HepG2 (cell line): ENCODE data around the gene ITSN2. TPM values are rescaled to one million over a fixed set of nuclear protein-coding genes. Genes with fewer than 3 reads are reported as not detected.
A peak's percentile ranks its signal among the peaks of the same experiment; 100 is the strongest.

Experiments
- ATAC-seq: fragments of 200-7000 bp; cut with Tn5 transposase; 3 replicates; pipeline ENCODE4 v1.9.1; 2020; ENCODE audit warnings: mild to moderate bottlenecking, moderate library complexity
- BruUV-seq: library from RNA; stranded (reverse); fragments of 400-500 nt; replicated peaks from 2 replicates; lab custom pipeline; 2021; lab: Mats Ljungman, UMichigan
- CTCF ChIA-PET: fragments of 300-600 bp; formaldehyde crosslinking; extraction: SDS; loops from one replicate; lab custom pipeline; 2021; ENCODE audit warnings: low total read pairs, inconsistent platforms, low intra/inter-chr PET ratio; lab: Yijun Ruan, JAX
- POLR2A ChIA-PET: fragments of 350-600 bp; sonication (Branson Sonifier 250); formaldehyde crosslinking; loops from one replicate; lab custom pipeline; 2020; ENCODE audit warnings: antibody characterized with exemption, inconsistent platforms; lab: Yijun Ruan, JAX
- DNase-seq: peaks from one replicate; pipeline ENCODE4 v3.0.0-alpha.2; 2015; ENCODE audit warnings: low spot score
- FAIRE-seq: peaks from 3 replicates; lab custom pipeline; 2011; peaks lifted over from hg19 to GRCh38; lab: Jason Lieb, UNC
- H2AFZ ChIP-seq: one replicate; pipeline ENCODE4 v1.6.1; 2011; ENCODE audit warnings: low read length, inconsistent platforms
- H3K27ac ChIP-seq: fragments of 300-600 bp; 3 replicates; pipeline ENCODE4 v1.8.0; 2011; ENCODE audit warnings: mixed run types, mild to moderate bottlenecking, mixed read lengths, low read length, inconsistent platforms; ENCODE audit not compliant: insufficient read depth; ENCODE audit errors: extremely low read length
- H3K27me3 ChIP-seq, 2 experiments: fragments of 200-600 bp in 1 of 2; 2 replicates in 1 of 2; 3 replicates in 1 of 2; pipeline versions ENCODE4 v1.6.0 to v1.8.0; 2011; ENCODE audit warnings: low read length in 2 of 2, mild to moderate bottlenecking in 2 of 2, moderate library complexity in 2 of 2, inconsistent platforms in 1 of 2; ENCODE audit not compliant: insufficient read depth in 2 of 2, control insufficient read depth in 1 of 2
- H3K36me3 ChIP-seq, 2 experiments: fragments of 200-600 bp in 1 of 2; replicated peaks in 1 of 2; 2 replicates in 1 of 2; 3 replicates in 1 of 2; pipeline versions ENCODE4 v1.5.1 to v1.8.0; 2011; ENCODE audit warnings: low read length in 2 of 2, inconsistent platforms in 1 of 2; ENCODE audit not compliant: insufficient read depth in 2 of 2, control insufficient read depth in 1 of 2
- H3K4me1 ChIP-seq: 2 replicates; pipeline ENCODE4 v1.5.1; 2012; ENCODE audit warnings: low read length, inconsistent platforms; ENCODE audit not compliant: insufficient read depth
- H3K4me2 ChIP-seq: 2 replicates; pipeline ENCODE4 v1.6.0; 2011; ENCODE audit warnings: low read depth, low read length, inconsistent platforms
- H3K4me3 ChIP-seq, 3 experiments: fragments of 200-600 bp in 1 of 3; sonication (generic), shearing (Covaris generic) in 1 of 3; replicated peaks in 1 of 3; 2 replicates each; pipeline ENCODE4 v1.5.1; 2011 to 2016; ENCODE audit warnings: low read length in 3 of 3, inconsistent platforms in 2 of 3, low read depth in 2 of 3, mild to moderate bottlenecking in 2 of 3, control low read depth in 1 of 3, mixed read lengths in 1 of 3; ENCODE audit not compliant: insufficient read depth in 1 of 3
- H3K79me2 ChIP-seq: one replicate; pipeline ENCODE4 v1.6.1; 2011; ENCODE audit warnings: low read length, inconsistent platforms; ENCODE audit not compliant: insufficient read depth
- H3K9ac ChIP-seq: 2 replicates; pipeline ENCODE4 v1.6.0; 2011; ENCODE audit warnings: mild to moderate bottlenecking, low read depth, low read length, inconsistent platforms; ENCODE audit not compliant: insufficient read depth
- H3K9me3 ChIP-seq: 2 replicates; pipeline ENCODE4 v1.5.1; 2012; ENCODE audit warnings: mild to moderate bottlenecking, low read length
- H4K20me1 ChIP-seq: 2 replicates; pipeline ENCODE4 v1.6.0; 2011; ENCODE audit warnings: inconsistent platforms, mild to moderate bottlenecking, low read length, moderate library complexity; ENCODE audit not compliant: insufficient read depth
- ARHGAP35 ChIP-seq: sonication (generic); formaldehyde crosslinking; IDR thresholded peaks from 2 replicates; pipeline ENCODE4 v1.9.0; 2022; ENCODE audit warnings: mild to moderate bottlenecking, inconsistent platforms, moderate library complexity, missing genetic modification reagents, borderline replicate concordance
- ELF1 ChIP-seq: sonication (generic); formaldehyde crosslinking; IDR thresholded peaks from 2 replicates; pipeline ENCODE4 v1.4.0; 2020; ENCODE audit warnings: missing genetic modification reagents
- GMEB1 ChIP-seq: sonication (generic); formaldehyde crosslinking; IDR thresholded peaks from 2 replicates; pipeline ENCODE4 v1.5.1; 2020; ENCODE audit warnings: missing genetic modification reagents, mild to moderate bottlenecking, borderline replicate concordance
- NFE2L1 ChIP-seq: sonication (generic); formaldehyde crosslinking; IDR thresholded peaks from 2 replicates; pipeline ENCODE4 v1.4.0; 2020; ENCODE audit warnings: missing genetic modification reagents, mild to moderate bottlenecking, borderline replicate concordance
- SMARCC2 ChIP-seq: fragments of 450-650 bp; IDR thresholded peaks from 2 replicates; pipeline ENCODE4 v1.6.1; 2017; ENCODE audit warnings: antibody characterized with exemption, mild to moderate bottlenecking
- ZBTB33 ChIP-seq: sonication (generic); formaldehyde crosslinking; IDR thresholded peaks from 2 replicates; pipeline ENCODE4 v1.4.0; 2020; ENCODE audit warnings: missing genetic modification reagents
- ZBTB34 ChIP-seq: sonication (generic); formaldehyde crosslinking; IDR thresholded peaks from 2 replicates; pipeline ENCODE4 v1.8.0; 2022; ENCODE audit warnings: mild to moderate bottlenecking, missing genetic modification reagents
- ZHX1 ChIP-seq: sonication (generic); formaldehyde crosslinking; IDR thresholded peaks from 2 replicates; pipeline ENCODE4 v1.8.1; 2022; ENCODE audit warnings: low read depth, mild to moderate bottlenecking, missing genetic modification reagents
- ZNF205 ChIP-seq: IDR thresholded peaks from 2 replicates; pipeline ENCODE4 v1.6.1; 2018; ENCODE audit warnings: missing biosample characterization, missing genetic modification reagents
- ZNF441 ChIP-seq: sonication (generic); formaldehyde crosslinking; IDR thresholded peaks from 2 replicates; pipeline ENCODE4 v1.7.0; 2021; ENCODE audit warnings: missing genetic modification reagents, borderline replicate concordance
- ZNF782 ChIP-seq: sonication (generic); formaldehyde crosslinking; IDR thresholded peaks from 2 replicates; pipeline ENCODE4 v1.4.0; 2020; ENCODE audit warnings: missing genetic modification reagents, mild to moderate bottlenecking, borderline replicate concordance
- WGBS: methylation state at CpG from one replicate; pipeline ENCODE4 v1.1.6; 2017; ENCODE audit warnings: low lambda C conversion rate; 5-methylcytosine and 5-hydroxymethylcytosine counted together
- in situ Hi-C: cut with HindIII; loops from 2 replicates; pipeline ENCODE4 v1.10.0; 2017; ENCODE audit warnings: low pct_unique_long_range_greater_than_20kb; ENCODE audit not compliant: extremely low pct_ligation_motif_present
- intact Hi-C: fragments of 100-400 bp; cut with micrococcal nuclease; formaldehyde crosslinking; loops from one replicate; pipeline ENCODE4 v1.10.0; 2022; ENCODE audit not compliant: unreplicated experiment
- polyA plus RNA-seq, 8 experiments: library from polyadenylated mRNA; depleted of rRNA in 3 of 8; stranded (reverse) in 7 of 8; unstranded in 1 of 8; fragments of >200 nt; fragmentation: Illumina TruSeq in 4 of 8; extraction: Trizol in 4 of 8; gene quantifications; 2 replicates each; pipeline versions ENCODE4 v1.2.1 to v1.2.3, GENCODE V29; 2011 to 2016; ENCODE audit warnings: low read depth in 4 of 8, missing spikeins in 1 of 8, mixed read lengths in 1 of 8; ENCODE audit not compliant: insufficient read depth in 1 of 8
- total RNA-seq, 5 experiments: library from RNA; depleted of rRNA; stranded (reverse); fragments of >200 nt; fragmentation: Illumina TruSeq; extraction: Trizol; gene quantifications; 2 replicates each; pipeline ENCODE4 v1.2.3, GENCODE V29; 2016; ENCODE audit warnings: low read depth in 1 of 5

ITSN2 gene
- total and polyA plus RNA-seq, 2 of the 13 experiments (the other 11 are each of a cell fraction or from before 2014, with no cell fraction given), result 26.0 to 26.6 TPM

GRCh38 chr2:24183366-24184069 is 176.8 kb downstream of the ITSN2 start:
- DNase-seq (no peak), FAIRE-seq (no peak), ATAC-seq (no peak)
- peak overlapping the region; percentile 89 for H3K4me2 ChIP-seq
- H3K4me3 ChIP-seq, result no peak overlapping the region
- H3K4me1 ChIP-seq, result peaks cover 18% of the 10 kb centered on the region
- H3K36me3 ChIP-seq, result no peaks in the 10 kb centered on the region
- H3K9ac ChIP-seq, result no peak overlapping the region
- intact Hi-C loops, result no loop called here
- no peaks in the 10 kb centered on the region; a peak in 2 of 5 replicates for H3K27me3 ChIP-seq
- TF ChIP-seq ELF1, result no peak
- no peak for TF ChIP-seq ZNF441 (CRISPR knock-in tag)
- TF ChIP-seq NFE2L1 (CRISPR knock-in tag), result no peak
- TF ChIP-seq ZHX1 (CRISPR knock-in tag), result no peak
- TF ChIP-seq GMEB1 (CRISPR knock-in tag), result no peak
- no peak for TF ChIP-seq SMARCC2
- no peak for TF ChIP-seq ZBTB34 (CRISPR knock-in tag)
- TF ChIP-seq ZNF205 (CRISPR knock-in tag), result no peak
- no peak for TF ChIP-seq ZBTB33 (CRISPR knock-in tag)
- TF ChIP-seq ARHGAP35 (CRISPR knock-in tag), result no peak
- TF ChIP-seq ZNF782 (CRISPR knock-in tag), result no peak
- no peaks in the 10 kb centered on the region for H3K79me2 ChIP-seq
- in situ Hi-C loops, result no loop called here
- ChIA-PET CTCF (no interaction called here), POLR2A (interaction anchor here (1.1 to 1.4 kb wide), 2 partner anchors 136 to 256 kb away, joined by 3 to 4 read pairs; partner anchors contain the start of genes ATAD2B and WDCP)
- H4K20me1 ChIP-seq, result no peaks in the 10 kb centered on the region
- no TSS peak for BruUV-seq
- H3K9me3 ChIP-seq, result no peaks in the 10 kb centered on the region
- H3K27ac ChIP-seq, result no peak overlapping the region
- WGBS, result 38% methylated on average over 6 of the region's 6 CpGs
- H2AFZ ChIP-seq, result no peak overlapping the region
